ENCODE results near the gene KLHL17. TPM values are rescaled to one million over a fixed set of nuclear protein-coding genes. Genes with fewer than 3 reads are reported as not detected.

Gene KLHL17
- total and polyA plus RNA-seq, 9 of the 15 experiments (the other 6 are each of a cell fraction or from before 2014, with no cell fraction given) = 0.14 to 84.8 (median 13.0) TPM

GRCh38 chr1:1004780-1005697, 44.7 kb downstream of the KLHL17 start (continued):
- TF ChIP-seq SFPQ (IDR thresholded peaks at IDR 0.05; ENCODE audit: low read depth, low read length) (no peak), GTF3C2 (IDR thresholded peaks at IDR 0.05; ENCODE audit: borderline replicate concordance, extremely low read depth, insufficient read length) (no peak), XRCC4 (IDR thresholded peaks at IDR 0.05; ENCODE audit: extremely low read depth, insufficient read depth, insufficient read length) (no peak), SAFB (IDR thresholded peaks at IDR 0.05; ENCODE audit: borderline replicate concordance, low read depth, low read length) (no peak), PREB (CRISPR knock-in tag; IDR thresholded peaks at IDR 0.05) (no peak), BACH1 (tag; IDR thresholded peaks at IDR 0.05) (no peak), ETV5 (CRISPR knock-in tag; IDR thresholded peaks at IDR 0.05; ENCODE audit: low read depth) (peak; percentile 88), THRA (IDR thresholded peaks at IDR 0.05) (no peak), ZNF77 (CRISPR knock-in tag; IDR thresholded peaks at IDR 0.05) (no peak), CEBPZ (IDR thresholded peaks at IDR 0.05; ENCODE audit: borderline replicate concordance, low read depth, low read length) (no peak), GABPA (tag; conservative IDR thresholded peaks at IDR 0.05; ENCODE audit: low read depth) (peak; percentile 59), SREBF2 (CRISPR knock-in tag; IDR thresholded peaks at IDR 0.05) (no peak), RBFOX2 (IDR thresholded peaks at IDR 0.05; ENCODE audit: low read depth, low read length) (peak; percentile 46; the same call in 1 of the 2 replicates), CBX3 (IDR thresholded peaks at IDR 0.05; ENCODE audit: borderline replicate concordance in 1 of 2, low read length in 2 of 2) (no peak)
